SK-N-SH (cell line): Measurements from ENCODE around the gene DHX35.

Experiments used
- CTCF ChIP-seq: fragments of 200-600 bp; sonication (generic); IDR thresholded peaks from 2 replicates; pipeline ENCODE4 v1.6.1; 2017; ENCODE audit warnings: antibody characterized with exemption, mild to moderate bottlenecking, moderate library complexity
- ELF1 ChIP-seq: IDR thresholded peaks from 2 replicates; pipeline ENCODE4 v1.4.0; 2012
- EP300 ChIP-seq, 2 experiments: IDR thresholded peaks; 2 replicates each; pipeline versions ENCODE4 v1.4.0 to v1.6.1; 2012; ENCODE audit warnings: borderline replicate concordance in 1 of 2, low read depth in 1 of 2, low read length in 1 of 2
- EZH2phosphoT487 ChIP-seq: fragments of 200-600 bp; sonication (generic); IDR thresholded peaks from 2 replicates; pipeline ENCODE4 v1.6.1; 2017; ENCODE audit warnings: low read depth, mixed run types, mild to moderate bottlenecking, antibody characterized with exemption, moderate library complexity, borderline replicate concordance
- FOXM1 ChIP-seq: IDR thresholded peaks from 2 replicates; pipeline ENCODE4 v1.4.0; 2012; ENCODE audit warnings: low read depth, mild to moderate bottlenecking
- GABPA ChIP-seq: IDR thresholded peaks from 2 replicates; pipeline ENCODE4 v1.4.0; 2012; ENCODE audit warnings: low read depth, mild to moderate bottlenecking
- IRF3 ChIP-seq: fragments of 150-350 bp; IDR thresholded peaks from 2 replicates; pipeline ENCODE4 v1.6.1; 2016; ENCODE audit warnings: mild to moderate bottlenecking, low read depth, low read length
- JUND ChIP-seq: IDR thresholded peaks from 2 replicates; pipeline ENCODE4 v1.4.0; 2012
- MEF2A ChIP-seq: IDR thresholded peaks from 2 replicates; pipeline ENCODE4 v1.4.0; 2012; ENCODE audit warnings: low read depth, borderline replicate concordance
- POLR2AphosphoS5 ChIP-seq: IDR thresholded peaks from 2 replicates; pipeline ENCODE4 v1.6.1; 2012; ENCODE audit warnings: low read depth, low read length
- RAD21 ChIP-seq: IDR thresholded peaks from 2 replicates; pipeline ENCODE4 v1.6.1; 2012; ENCODE audit warnings: mild to moderate bottlenecking, low read length
- RXRA ChIP-seq: IDR thresholded peaks from 2 replicates; pipeline ENCODE4 v1.4.0; 2012; ENCODE audit warnings: low read depth, mild to moderate bottlenecking, borderline replicate concordance
- TCF12 ChIP-seq: IDR thresholded peaks from 2 replicates; pipeline ENCODE4 v1.4.0; 2012
- ZBTB33 ChIP-seq: IDR thresholded peaks from 2 replicates; pipeline ENCODE4 v1.4.0; 2012; ENCODE audit warnings: low read depth, borderline replicate concordance

- TF ChIP-seq CTCF (no peak), FOXM1 (no peak), RAD21 (no peak), IRF3 (no peak), ZBTB33 (no peak), MEF2A (no peak), GABPA (no peak), ELF1 (no peak), POLR2AphosphoS5 (no peak), EZH2phosphoT487 (no peak), EP300 (IDR thresholded peaks at IDR 0.05; ENCODE audit: borderline replicate concordance in 1 of 2, low read depth in 1 of 2, low read length in 1 of 2) (no peak), RXRA (no peak), JUND (no peak), TCF12 (no peak)
Measured at GRCh38 chr20:38927902-38928578, 34.1 kb upstream of the DHX35 start.
